HL-60 (cell line): ENCODE data around the gene ZBTB49.

Experiments used
- DNase-seq, 2 experiments: peaks; one replicate each; pipeline ENCODE4 v3.0.0-alpha.2; 2010 to 2020; ENCODE audit warnings: low read depth in 1 of 2, low spot score in 1 of 2
- H3K27ac ChIP-seq: fragments of 250-450 bp; sonication (Bioruptor Pico); replicated peaks from 2 replicates; pipeline ENCODE4 v1.5.1; 2020; ENCODE audit warnings: mild to moderate bottlenecking, moderate library complexity
- H3K27me3 ChIP-seq: fragments of 250-450 bp; sonication (Bioruptor Pico); 2 replicates; pipeline ENCODE4 v1.5.1; 2021; ENCODE audit warnings: mild to moderate bottlenecking, moderate library complexity; ENCODE audit not compliant: insufficient read depth, poor library complexity, severe bottlenecking
- H3K4me3 ChIP-seq: replicated peaks from 2 replicates; pipeline ENCODE4 v1.5.1; 2011; ENCODE audit warnings: mild to moderate bottlenecking, control low read depth, low read length; ENCODE audit not compliant: insufficient read depth
- CTCF ChIP-seq: IDR thresholded peaks from one replicate; pipeline ENCODE4 v1.5.1; 2011; ENCODE audit warnings: low read length, control low read depth, inconsistent platforms; ENCODE audit not compliant: insufficient read depth
- GABPA ChIP-seq: IDR thresholded peaks from 2 replicates; pipeline ENCODE4 v1.6.1; 2012; ENCODE audit warnings: low read depth
- POLR2AphosphoS5 ChIP-seq: IDR thresholded peaks from 2 replicates; pipeline ENCODE4 v1.6.1; 2012; ENCODE audit warnings: low read depth
- REST ChIP-seq: IDR thresholded peaks from 2 replicates; pipeline ENCODE4 v1.6.1; 2012; ENCODE audit warnings: low read depth; ENCODE audit not compliant: insufficient replicate concordance
- SPI1 ChIP-seq: IDR thresholded peaks from 2 replicates; pipeline ENCODE4 v1.6.1; 2012; ENCODE audit warnings: low read depth, mild to moderate bottlenecking, borderline replicate concordance

The ZBTB49 gene

GRCh38 chr4:4296283-4296846 is 6.3 kb downstream of the ZBTB49 start:
- DNase-seq = no peak
- Histone ChIP-seq H3K4me3 (no peak overlapping the region), H3K27ac (no peak overlapping the region), H3K27me3 (no peaks in the 10 kb centered on the region)
- no peak for TF ChIP-seq SPI1
- TF ChIP-seq POLR2AphosphoS5 = no peak
- TF ChIP-seq REST = no peak
- no peak for TF ChIP-seq CTCF
- TF ChIP-seq GABPA = no peak

GRCh38 chr4:4299006-4299405 is 9.0 kb downstream of the ZBTB49 start:
- DNase-seq = no peak
- H3K27me3 ChIP-seq = no peaks in the 10 kb centered on the region
- no peak for TF ChIP-seq REST

GRCh38 chr4:4302001-4302400 is 11.9 kb downstream of the ZBTB49 start:
- no peak for DNase-seq

More at GRCh38 chr4:4299006-4299405, 9.0 kb downstream of the ZBTB49 start:
- H3K4me3 ChIP-seq = no peak overlapping the region
- H3K27ac ChIP-seq = no peak overlapping the region

More at GRCh38 chr4:4302001-4302400, 11.9 kb downstream of the ZBTB49 start:
- TF ChIP-seq CTCF (no peak), POLR2AphosphoS5 (no peak), GABPA (no peak), SPI1 (no peak), REST (no peak)
- Histone ChIP-seq H3K4me3 (no peak overlapping the region), H3K27ac (no peak overlapping the region), H3K27me3 (no peaks in the 10 kb centered on the region)
